K562 (cell line): ENCODE results near the gene MAPK4. TPM values are rescaled to one million over a fixed set of nuclear protein-coding genes. Genes with fewer than 3 reads are reported as not detected.

Experiments used
- ATAC-seq: fragments of 200-7000 bp; cut with Tn5 transposase; 3 replicates; pipeline ENCODE4 v1.9.1; 2020; ENCODE audit warnings: moderate library complexity
- BruUV-seq: library from RNA; stranded (reverse); fragments of 400-500 nt; replicated peaks from 2 replicates; lab custom pipeline; 2021; lab: Mats Ljungman, UMichigan
- CTCF ChIA-PET: fragments of 300-600 bp; formaldehyde crosslinking; extraction: SDS; loops from one replicate; lab custom pipeline; 2021; ENCODE audit warnings: low intra/inter-chr PET ratio; lab: Yijun Ruan, JAX
- POLR2A ChIA-PET: fragments of 300-600, 350-650 bp; sonication (Branson Sonifier 250); formaldehyde crosslinking; extraction: SDS; loops from one replicate; lab custom pipeline; 2021; ENCODE audit warnings: antibody characterized with exemption, inconsistent platforms; lab: Yijun Ruan, JAX
- DNase-seq, 4 experiments: peaks; one replicate each; pipeline versions ENCODE4 v3.0.0 to v3.0.0-alpha.2; 2011 to 2018; ENCODE audit warnings: low spot score in 3 of 4, mixed read lengths in 3 of 4; ENCODE audit errors: extremely low read depth in 1 of 4
- FAIRE-seq: peaks from 2 replicates; lab custom pipeline; 2011; peaks lifted over from hg19 to GRCh38; lab: Jason Lieb, UNC
- H2AFZ ChIP-seq: 2 replicates; pipeline ENCODE4 v1.6.0; 2011; ENCODE audit warnings: low read depth, low read length, control low read depth, inconsistent platforms
- H3K27ac ChIP-seq: fragments of 200-600 bp; 3 replicates; pipeline ENCODE4 v1.8.0; 2011; ENCODE audit warnings: low read depth, mild to moderate bottlenecking, control low read depth, inconsistent platforms, low read length, moderate library complexity, mixed read lengths; ENCODE audit errors: extremely low read depth
- H3K27me3 ChIP-seq, 2 experiments: fragments of 300-600 bp in 1 of 2; 2 replicates in 1 of 2; 3 replicates in 1 of 2; pipeline versions ENCODE4 v1.6.0 to v1.8.0; 2011; ENCODE audit warnings: inconsistent platforms in 2 of 2, low read length in 2 of 2, mild to moderate bottlenecking in 1 of 2, mixed read lengths in 1 of 2, moderate library complexity in 1 of 2; ENCODE audit not compliant: control insufficient read depth in 2 of 2, insufficient read depth in 2 of 2
- H3K36me3 ChIP-seq: fragments of 300-600 bp; 3 replicates; pipeline ENCODE4 v1.8.0; 2011; ENCODE audit warnings: mild to moderate bottlenecking, low read length, inconsistent platforms; ENCODE audit not compliant: control insufficient read depth, insufficient read depth
- H3K4me1 ChIP-seq, 2 experiments: fragments of 200-600 bp in 1 of 2; replicated peaks in 1 of 2; 2 replicates in 1 of 2; 3 replicates in 1 of 2; pipeline versions ENCODE4 v1.5.1 to v1.8.0; 2011; ENCODE audit warnings: inconsistent platforms in 2 of 2, low read length in 2 of 2, mild to moderate bottlenecking in 1 of 2, mixed read lengths in 1 of 2, moderate library complexity in 1 of 2; ENCODE audit not compliant: control insufficient read depth in 2 of 2, insufficient read depth in 2 of 2
- H3K4me2 ChIP-seq: 2 replicates; pipeline ENCODE4 v1.6.1; 2011; ENCODE audit warnings: low read length, control low read depth, inconsistent platforms, mixed read lengths; ENCODE audit not compliant: insufficient read depth
- H3K4me3 ChIP-seq: fragments of 200-600 bp; sonication (generic), shearing (Covaris generic); 2 replicates; pipeline ENCODE4 v1.5.1; 2016; ENCODE audit warnings: control low read depth, inconsistent platforms
- H3K79me2 ChIP-seq: fragments of 200-600 bp; 3 replicates; pipeline ENCODE4 v1.8.0; 2011; ENCODE audit warnings: low read length, inconsistent platforms; ENCODE audit not compliant: control insufficient read depth, insufficient read depth
- H3K9ac ChIP-seq, 2 experiments: 2 replicates each; pipeline versions ENCODE4 v1.6.0 to v1.6.1; 2011; ENCODE audit warnings: low read depth in 2 of 2, low read length in 2 of 2, control low read depth in 1 of 2, inconsistent platforms in 1 of 2, mild to moderate bottlenecking in 1 of 2, mixed read lengths in 1 of 2; ENCODE audit not compliant: insufficient read depth in 1 of 2
- H3K9me1 ChIP-seq: one replicate; pipeline ENCODE4 v1.6.0; 2011; ENCODE audit warnings: inconsistent platforms, mild to moderate bottlenecking, low read length, moderate library complexity; ENCODE audit not compliant: control insufficient read depth, insufficient read depth
- H3K9me3 ChIP-seq: replicated peaks from 2 replicates; pipeline ENCODE4 v1.5.1; 2011; ENCODE audit warnings: low read depth, low read length, inconsistent platforms; ENCODE audit not compliant: control insufficient read depth, insufficient read depth
- H4K20me1 ChIP-seq: replicated peaks from 2 replicates; pipeline ENCODE4 v1.6.1; 2011; ENCODE audit warnings: low read length, inconsistent platforms, mixed read lengths; ENCODE audit not compliant: control insufficient read depth, insufficient read depth
- CCNT2 ChIP-seq: IDR thresholded peaks from 2 replicates; pipeline ENCODE4 v1.6.1; 2011; ENCODE audit warnings: borderline replicate concordance, low read depth, mild to moderate bottlenecking, moderate library complexity, mixed read lengths, low read length; ENCODE audit not compliant: insufficient read length; ENCODE audit errors: extremely low read depth
- CGGBP1 ChIP-seq: fragments of 250-450 bp; sonication (Bioruptor Pico); IDR thresholded peaks from 2 replicates; pipeline ENCODE4 v1.9.0; 2021; ENCODE audit warnings: mild to moderate bottlenecking
- CREBBP ChIP-seq: IDR thresholded peaks from one replicate; pipeline ENCODE4 v1.6.1; 2012; ENCODE audit warnings: low read depth, mild to moderate bottlenecking, control low read depth, inconsistent platforms, low read length
- CREM ChIP-seq: IDR thresholded peaks from 2 replicates; pipeline ENCODE4 v1.6.1; 2014; ENCODE audit warnings: antibody characterized with exemption, low read depth
- CXXC5 ChIP-seq: fragments of 250-450 bp; sonication (Bioruptor Pico); IDR thresholded peaks from 2 replicates; pipeline ENCODE4 v1.8.0; 2022; ENCODE audit warnings: inconsistent platforms, mild to moderate bottlenecking, moderate library complexity
- DNMT1 ChIP-seq: fragments of 450-650 bp; IDR thresholded peaks from 2 replicates; pipeline ENCODE4 v1.6.1; 2016; ENCODE audit warnings: antibody characterized with exemption, mild to moderate bottlenecking
- MED1 ChIP-seq: sonication (generic); formaldehyde crosslinking; IDR thresholded peaks from 2 replicates; pipeline ENCODE4 v1.8.1; 2023; ENCODE audit warnings: missing genetic modification reagents, borderline replicate concordance
- POLR2G ChIP-seq: fragments of 200-400 bp; formaldehyde crosslinking; IDR thresholded peaks from 2 replicates; pipeline ENCODE4 v1.6.1; 2017; ENCODE audit warnings: low read depth, mild to moderate bottlenecking, antibody characterized with exemption, low read length, moderate library complexity
- SMC3 ChIP-seq: conservative IDR thresholded peaks from 2 replicates; pipeline ENCODE4 v1.6.1; 2011; ENCODE audit warnings: low read depth, low read length, improper control_type of control experiment; ENCODE audit not compliant: insufficient read depth
- STAG1 ChIP-seq: sonication (generic); formaldehyde crosslinking; IDR thresholded peaks from 2 replicates; pipeline ENCODE4 v1.5.0; 2020; ENCODE audit warnings: missing genetic modification reagents, borderline replicate concordance
- TCF3 ChIP-seq: sonication (generic); formaldehyde crosslinking; IDR thresholded peaks from 2 replicates; pipeline ENCODE4 v1.4.0; 2020; ENCODE audit warnings: mild to moderate bottlenecking, missing genetic modification reagents
- TCF7L2 ChIP-seq: fragments of 150-350 bp; IDR thresholded peaks from 2 replicates; pipeline ENCODE4 v1.6.1; 2016; ENCODE audit warnings: low read depth, mild to moderate bottlenecking, low read length, moderate library complexity
- TRIM25 ChIP-seq: fragments of 450-650 bp; IDR thresholded peaks from 2 replicates; pipeline ENCODE4 v1.7.0; 2016; ENCODE audit warnings: borderline replicate concordance
- ZNF12 ChIP-seq: sonication (generic); formaldehyde crosslinking; IDR thresholded peaks from 2 replicates; pipeline ENCODE4 v1.4.0; 2020; ENCODE audit warnings: mild to moderate bottlenecking, missing genetic modification reagents
- WGBS: fragments of 100-300 bp; shearing (Covaris generic); methylation state at CpG from one replicate; pipeline ENCODE4 v1.1.6; 2016; ENCODE audit warnings: low coverage, mixed read lengths; ENCODE audit not compliant: insufficient coverage; ENCODE audit errors: missing lambda C conversion rate; 5-methylcytosine and 5-hydroxymethylcytosine counted together
- in situ Hi-C: fragments of 300-500 bp; cut with MboI; formaldehyde crosslinking; loops from 4 replicates; pipeline ENCODE4 v1.15.0; 2018; ENCODE audit warnings: inconsistent platforms, mixed read lengths
- intact Hi-C: fragments of 100-400 bp; cut with micrococcal nuclease; formaldehyde crosslinking; loops from 2 replicates; pipeline ENCODE4 v1.14.2; 2022
- polyA plus RNA-seq, 8 experiments: library from polyadenylated mRNA; depleted of rRNA in 4 of 8; stranded (reverse) in 5 of 8; unstranded in 3 of 8; fragments of >200 nt; fragmentation: Nextera tagmentation in 2 of 8; fragmentation: Illumina TruSeq in 1 of 8; extraction: Ambion mirVana in 2 of 8; extraction: Trizol in 1 of 8; gene quantifications; 2 replicates each; pipeline versions ENCODE4 v1.2.1 to v1.2.3, GENCODE V29; 2011 to 2014; ENCODE audit warnings: inconsistent platforms in 1 of 8, missing spikeins in 1 of 8
- total RNA-seq, 7 experiments: library from RNA; depleted of rRNA in 6 of 7; stranded (reverse); fragments of >200 nt in 6 of 7; fragmentation: Illumina TruSeq in 2 of 7; extraction: Trizol in 2 of 7; gene quantifications; 2 replicates each; pipeline versions ENCODE4 v1.2.1 to v1.2.3, GENCODE V29; 2011 to 2021; ENCODE audit warnings: low replicate concordance in 1 of 7

MAPK4 gene
- total and polyA plus RNA-seq, 9 of the 15 experiments (the other 6 are each of a cell fraction or from before 2014, with no cell fraction given) = not detected

- no peaks in the 10 kb centered on the region for H4K20me1 ChIP-seq
- no peak for ATAC-seq
- no TSS peak for BruUV-seq
- no peaks in the 10 kb centered on the region for H3K79me2 ChIP-seq
- no peak for DNase-seq
- H3K36me3 ChIP-seq = no peaks in the 10 kb centered on the region
- no peak overlapping the region for H2AFZ ChIP-seq
- FAIRE-seq = no peak
- H3K9me1 ChIP-seq = no peaks in the 10 kb centered on the region
- POLR2A ChIA-PET = no interaction called here
- no peak overlapping the region for H3K9ac ChIP-seq
- H3K27me3 ChIP-seq = peaks cover 0 to 10% of the 10 kb centered on the region in 2 experiments; a peak in 2 of 5 replicates
- no peaks in the 10 kb centered on the region for H3K4me1 ChIP-seq
- no peak overlapping the region for H3K4me2 ChIP-seq
- TF ChIP-seq MED1 (CRISPR knock-in tag) (no peak), TCF7L2 (no peak), CCNT2 (no peak), POLR2G (no peak), STAG1 (no peak), CGGBP1 (CRISPR knock-in tag) (no peak), SMC3 (no peak), TRIM25 (no peak), TCF3 (CRISPR knock-in tag) (no peak), CREM (no peak), CXXC5 (CRISPR knock-in tag) (no peak), ZNF12 (no peak), DNMT1 (no peak), CREBBP (no peak)
- H3K9me3 ChIP-seq = no peaks in the 10 kb centered on the region
- in situ Hi-C loops (no loop called here), intact Hi-C loops (no loop called here)
- no peak overlapping the region for H3K27ac ChIP-seq
- no peak overlapping the region for H3K4me3 ChIP-seq
- CTCF ChIA-PET = no interaction called here
- WGBS = 0% methylated on average over 3 of the region's 4 CpGs
Observed at GRCh38 chr18:50694147-50694546, 134.3 kb downstream of the MAPK4 start.
